K562 (cell line): ENCODE results near the gene LRP1. TPM values are rescaled to one million over a fixed set of nuclear protein-coding genes. Genes with fewer than 3 reads are reported as not detected.

Experiments used
- ATAC-seq: fragments of 200-7000 bp; cut with Tn5 transposase; 3 replicates; pipeline ENCODE4 v1.9.1; 2020; ENCODE audit warnings: moderate library complexity
- BruUV-seq: library from RNA; stranded (reverse); fragments of 400-500 nt; replicated peaks from 2 replicates; lab custom pipeline; 2021; lab: Mats Ljungman, UMichigan
- CTCF ChIA-PET: fragments of 300-600 bp; formaldehyde crosslinking; extraction: SDS; loops from one replicate; lab custom pipeline; 2021; ENCODE audit warnings: low intra/inter-chr PET ratio; lab: Yijun Ruan, JAX
- POLR2A ChIA-PET: fragments of 300-600, 350-650 bp; sonication (Branson Sonifier 250); formaldehyde crosslinking; extraction: SDS; loops from one replicate; lab custom pipeline; 2021; ENCODE audit warnings: antibody characterized with exemption, inconsistent platforms; lab: Yijun Ruan, JAX
- DNase-seq, 4 experiments: peaks; one replicate each; pipeline versions ENCODE4 v3.0.0 to v3.0.0-alpha.2; 2011 to 2018; ENCODE audit warnings: low spot score in 3 of 4, mixed read lengths in 3 of 4; ENCODE audit errors: extremely low read depth in 1 of 4
- FAIRE-seq: peaks from 2 replicates; lab custom pipeline; 2011; peaks lifted over from hg19 to GRCh38; lab: Jason Lieb, UNC
- H2AFZ ChIP-seq: 2 replicates; pipeline ENCODE4 v1.6.0; 2011; ENCODE audit warnings: low read depth, low read length, control low read depth, inconsistent platforms
- H3K27ac ChIP-seq: fragments of 200-600 bp; 3 replicates; pipeline ENCODE4 v1.8.0; 2011; ENCODE audit warnings: low read depth, mild to moderate bottlenecking, control low read depth, inconsistent platforms, low read length, moderate library complexity, mixed read lengths; ENCODE audit errors: extremely low read depth
- H3K27me3 ChIP-seq, 2 experiments: fragments of 300-600 bp in 1 of 2; 2 replicates in 1 of 2; 3 replicates in 1 of 2; pipeline versions ENCODE4 v1.6.0 to v1.8.0; 2011; ENCODE audit warnings: inconsistent platforms in 2 of 2, low read length in 2 of 2, mild to moderate bottlenecking in 1 of 2, mixed read lengths in 1 of 2, moderate library complexity in 1 of 2; ENCODE audit not compliant: control insufficient read depth in 2 of 2, insufficient read depth in 2 of 2
- H3K36me3 ChIP-seq: fragments of 300-600 bp; 3 replicates; pipeline ENCODE4 v1.8.0; 2011; ENCODE audit warnings: mild to moderate bottlenecking, low read length, inconsistent platforms; ENCODE audit not compliant: control insufficient read depth, insufficient read depth
- H3K4me1 ChIP-seq, 2 experiments: fragments of 200-600 bp in 1 of 2; replicated peaks in 1 of 2; 2 replicates in 1 of 2; 3 replicates in 1 of 2; pipeline versions ENCODE4 v1.5.1 to v1.8.0; 2011; ENCODE audit warnings: inconsistent platforms in 2 of 2, low read length in 2 of 2, mild to moderate bottlenecking in 1 of 2, mixed read lengths in 1 of 2, moderate library complexity in 1 of 2; ENCODE audit not compliant: control insufficient read depth in 2 of 2, insufficient read depth in 2 of 2
- H3K4me2 ChIP-seq: 2 replicates; pipeline ENCODE4 v1.6.1; 2011; ENCODE audit warnings: low read length, control low read depth, inconsistent platforms, mixed read lengths; ENCODE audit not compliant: insufficient read depth
- H3K4me3 ChIP-seq: fragments of 200-600 bp; sonication (generic), shearing (Covaris generic); 2 replicates; pipeline ENCODE4 v1.5.1; 2016; ENCODE audit warnings: control low read depth, inconsistent platforms
- H3K79me2 ChIP-seq: fragments of 200-600 bp; 3 replicates; pipeline ENCODE4 v1.8.0; 2011; ENCODE audit warnings: low read length, inconsistent platforms; ENCODE audit not compliant: control insufficient read depth, insufficient read depth
- H3K9ac ChIP-seq, 2 experiments: 2 replicates each; pipeline versions ENCODE4 v1.6.0 to v1.6.1; 2011; ENCODE audit warnings: low read depth in 2 of 2, low read length in 2 of 2, control low read depth in 1 of 2, inconsistent platforms in 1 of 2, mild to moderate bottlenecking in 1 of 2, mixed read lengths in 1 of 2; ENCODE audit not compliant: insufficient read depth in 1 of 2
- H3K9me1 ChIP-seq: one replicate; pipeline ENCODE4 v1.6.0; 2011; ENCODE audit warnings: inconsistent platforms, mild to moderate bottlenecking, low read length, moderate library complexity; ENCODE audit not compliant: control insufficient read depth, insufficient read depth
- H3K9me3 ChIP-seq: replicated peaks from 2 replicates; pipeline ENCODE4 v1.5.1; 2011; ENCODE audit warnings: low read depth, low read length, inconsistent platforms; ENCODE audit not compliant: control insufficient read depth, insufficient read depth
- H4K20me1 ChIP-seq: replicated peaks from 2 replicates; pipeline ENCODE4 v1.6.1; 2011; ENCODE audit warnings: low read length, inconsistent platforms, mixed read lengths; ENCODE audit not compliant: control insufficient read depth, insufficient read depth
- EP300 ChIP-seq: IDR thresholded peaks from 2 replicates; pipeline ENCODE4 v1.6.1; 2012; ENCODE audit warnings: low read length, improper control_type of control experiment
- POLR2G ChIP-seq: fragments of 200-400 bp; formaldehyde crosslinking; IDR thresholded peaks from 2 replicates; pipeline ENCODE4 v1.6.1; 2017; ENCODE audit warnings: low read depth, mild to moderate bottlenecking, antibody characterized with exemption, low read length, moderate library complexity
- RBFOX2 ChIP-seq: fragments of 200-400 bp; formaldehyde crosslinking; IDR thresholded peaks from 2 replicates; pipeline ENCODE4 v1.6.1; 2017; ENCODE audit warnings: low read depth, mild to moderate bottlenecking, low read length, moderate library complexity
- TARDBP ChIP-seq: fragments of 450-650 bp; IDR thresholded peaks from 2 replicates; pipeline ENCODE4 v1.6.1; 2016
- WGBS: fragments of 100-300 bp; shearing (Covaris generic); methylation state at CpG from one replicate; pipeline ENCODE4 v1.1.6; 2016; ENCODE audit warnings: low coverage, mixed read lengths; ENCODE audit not compliant: insufficient coverage; ENCODE audit errors: missing lambda C conversion rate; 5-methylcytosine and 5-hydroxymethylcytosine counted together
- in situ Hi-C: fragments of 300-500 bp; cut with MboI; formaldehyde crosslinking; loops from 4 replicates; pipeline ENCODE4 v1.15.0; 2018; ENCODE audit warnings: inconsistent platforms, mixed read lengths
- intact Hi-C: fragments of 100-400 bp; cut with micrococcal nuclease; formaldehyde crosslinking; loops from 2 replicates; pipeline ENCODE4 v1.14.2; 2022
- polyA plus RNA-seq, 8 experiments: library from polyadenylated mRNA; depleted of rRNA in 4 of 8; stranded (reverse) in 5 of 8; unstranded in 3 of 8; fragments of >200 nt; fragmentation: Nextera tagmentation in 2 of 8; fragmentation: Illumina TruSeq in 1 of 8; extraction: Ambion mirVana in 2 of 8; extraction: Trizol in 1 of 8; gene quantifications; 2 replicates each; pipeline versions ENCODE4 v1.2.1 to v1.2.3, GENCODE V29; 2011 to 2014; ENCODE audit warnings: inconsistent platforms in 1 of 8, missing spikeins in 1 of 8
- total RNA-seq, 7 experiments: library from RNA; depleted of rRNA in 6 of 7; stranded (reverse); fragments of >200 nt in 6 of 7; fragmentation: Illumina TruSeq in 2 of 7; extraction: Trizol in 2 of 7; gene quantifications; 2 replicates each; pipeline versions ENCODE4 v1.2.1 to v1.2.3, GENCODE V29; 2011 to 2021; ENCODE audit warnings: low replicate concordance in 1 of 7

LRP1 gene
- total and polyA plus RNA-seq, 9 of the 15 experiments (the other 6 are each of a cell fraction or from before 2014, with no cell fraction given), result 0.04 to 0.64 (median 0.19) TPM; not detected in 2

DNA sequence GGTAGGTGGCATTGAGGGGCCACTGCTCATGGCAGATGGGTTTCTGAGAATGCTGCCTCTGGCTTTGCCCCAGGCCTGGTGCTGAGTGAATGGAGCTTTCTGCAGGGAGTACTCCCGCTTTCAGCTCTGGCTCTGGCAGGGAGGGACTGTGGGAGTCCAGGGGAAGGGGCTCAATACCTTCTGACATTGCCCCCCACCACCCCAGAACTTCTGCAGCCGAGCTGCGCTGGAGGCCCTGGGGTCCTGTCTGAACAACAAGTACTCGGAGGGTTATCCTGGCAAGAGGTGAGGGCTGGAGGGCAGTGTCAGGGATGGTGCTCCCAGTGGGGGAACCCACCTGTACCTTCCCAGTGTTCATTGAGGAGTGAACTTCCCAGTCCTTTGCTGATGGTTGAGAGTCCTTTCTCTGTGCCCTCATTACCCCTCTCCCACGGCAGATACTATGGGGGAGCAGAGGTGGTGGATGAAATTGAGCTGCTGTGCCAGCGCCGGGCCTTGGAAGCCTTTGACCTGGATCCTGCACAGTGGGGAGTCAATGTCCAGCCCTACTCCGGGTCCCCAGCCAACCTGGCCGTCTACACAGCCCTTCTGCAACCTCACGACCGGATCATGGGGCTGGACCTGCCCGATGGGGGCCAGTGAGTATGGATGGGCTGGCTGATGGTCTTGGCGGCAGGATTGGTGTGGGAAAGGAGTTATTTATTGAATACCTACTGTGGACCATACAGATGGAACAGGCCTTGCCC, 103.2 kb downstream of the LRP1 start:
- Histone ChIP-seq H3K4me1 (peaks cover 47 to 68% of the 10 kb centered on the region in 2 experiments), H3K4me3 (peak overlapping the region; percentile 64), H3K9me3 (no peaks in the 10 kb centered on the region), H3K9me1 (peaks cover 9% of the 10 kb centered on the region), H2AFZ (no peak overlapping the region), H3K4me2 (peak overlapping the region; percentile 97), H3K9ac (peak overlapping the region; percentile 92 to 96), H4K20me1 (peaks cover 12% of the 10 kb centered on the region), H3K79me2 (peaks cover 28% of the 10 kb centered on the region), H3K27me3 (no peaks in the 10 kb centered on the region), H3K27ac (no peak overlapping the region; the same call in 2 of the 3 replicates), H3K36me3 (peaks cover 53% of the 10 kb centered on the region; the same call in 2 of the 3 replicates)
- no TSS peak for BruUV-seq
- in situ Hi-C loops, result no loop called here
- no peak for ATAC-seq
- no peak for FAIRE-seq
- intact Hi-C loops, result no loop called here
- TF ChIP-seq RBFOX2, result peak; percentile 44; the same call in 1 of the 2 replicates
- TF ChIP-seq POLR2G, result peak; percentile 27; the same call in 1 of the 2 replicates
- TF ChIP-seq TARDBP, result no peak
- no peak for TF ChIP-seq EP300
- CTCF ChIA-PET, result interaction anchor here (1.0 kb wide), 1 partner anchor 18 kb away, joined by 4 read pairs; no protein-coding TSS in a partner anchor
- WGBS, result 93% methylated on average over 13 of the region's 13 CpGs
- POLR2A ChIA-PET, result interaction anchor here (0.6 to 1.3 kb wide), 3 partner anchors 10 to 18 kb away, joined by 3 read pairs; no protein-coding TSS in a partner anchor
- DNase-seq, result no peak
